Astrocyte of the cerebellum (primary cell): Measurements from ENCODE around the gene AEBP1.

Source experiments
- DNase-seq: peaks from one replicate; pipeline ENCODE4 v3.0.0-alpha.2; 2011; ENCODE audit warnings: low read depth
- H3K4me3 ChIP-seq: 2 replicates; pipeline ENCODE4 v1.5.1; 2011; ENCODE audit warnings: mild to moderate bottlenecking, low read depth, low read length, moderate library complexity
- CTCF ChIP-seq: IDR thresholded peaks from 2 replicates; pipeline ENCODE4 v1.5.1; 2012; ENCODE audit warnings: low read length, low read depth, moderate library complexity, mild to moderate bottlenecking; ENCODE audit errors: missing control alignments
- in situ Hi-C: cut with HindIII; loops from 2 replicates; pipeline ENCODE4 v1.10.0; 2017; ENCODE audit warnings: low sequenced_read_pairs

Gene AEBP1

DNA sequence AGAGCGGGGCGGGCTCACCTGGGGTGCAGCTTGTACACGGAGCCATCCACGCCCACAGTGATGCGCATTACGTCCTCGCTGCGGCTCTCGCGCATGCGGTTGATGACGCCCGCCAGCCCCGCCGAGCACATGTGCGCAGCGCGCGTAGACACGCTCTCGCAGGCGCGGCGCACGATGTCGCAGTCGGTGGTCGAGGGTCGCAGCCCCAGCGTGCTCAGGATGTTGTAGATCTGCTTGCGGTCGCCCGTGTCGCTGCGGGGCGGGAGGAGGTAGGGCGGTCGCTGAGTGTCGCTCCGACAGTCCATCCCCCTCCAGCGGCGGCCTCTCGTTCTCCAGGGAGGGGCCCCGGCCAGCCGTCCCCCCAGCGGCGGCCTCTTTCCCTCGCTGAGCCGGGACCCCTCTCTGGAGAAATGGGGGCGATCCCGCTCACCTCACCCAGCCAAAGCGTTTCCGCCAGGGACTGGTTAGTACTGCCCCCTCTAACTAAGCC, 41.4 kb downstream of the AEBP1 start:
- no peak for TF ChIP-seq CTCF
- peak overlapping the region; percentile 38 for H3K4me3 ChIP-seq

DNA sequence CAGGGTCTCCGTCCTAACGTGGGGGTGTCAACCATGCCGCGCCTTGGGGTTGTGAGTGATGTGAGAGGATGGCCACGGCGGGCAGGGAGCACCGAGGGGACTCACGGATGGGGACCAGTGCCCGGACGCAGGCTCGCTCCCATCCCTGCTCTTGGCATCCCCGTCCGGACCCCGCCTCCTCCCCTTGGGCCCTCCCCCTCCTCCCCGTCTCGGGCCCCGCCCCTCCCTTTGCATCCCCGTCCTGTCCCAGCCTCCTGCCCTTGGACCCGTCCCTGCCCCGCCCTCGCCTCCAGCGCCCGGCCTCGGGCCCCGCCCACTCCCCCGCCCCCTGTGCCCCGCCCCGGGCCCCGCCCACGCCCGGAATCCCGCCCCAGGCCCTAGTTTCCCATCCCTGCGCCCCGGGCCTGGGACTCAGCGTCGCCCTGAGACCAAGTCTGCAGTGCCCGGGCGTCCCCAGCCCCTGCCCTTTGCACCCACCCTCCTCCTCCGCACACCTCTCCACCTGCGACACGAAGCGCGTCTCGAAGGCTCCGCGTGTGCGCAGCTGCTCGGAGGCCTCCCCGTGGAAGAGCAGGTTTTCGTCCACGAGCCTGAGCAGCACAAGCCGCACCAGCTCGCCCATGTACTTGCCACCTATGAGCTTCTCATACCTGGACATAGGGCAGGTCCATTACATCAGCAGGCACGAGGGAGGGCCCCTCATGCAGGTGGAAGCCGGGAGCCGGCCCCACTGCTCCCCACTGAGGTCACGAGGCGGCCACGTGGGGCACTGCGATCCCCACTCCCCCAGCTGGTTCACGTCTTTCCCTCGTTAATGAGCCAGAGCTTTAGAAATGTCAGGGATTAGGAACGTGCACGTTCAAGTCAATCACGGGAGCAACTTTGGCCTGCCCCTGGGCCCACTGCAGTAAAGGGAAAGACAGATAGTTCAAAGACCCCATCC, 42.1 kb downstream of the AEBP1 start:
- in situ Hi-C loops, result no loop called here
- no peak for DNase-seq
- TF ChIP-seq CTCF, result no peak
- H3K4me3 ChIP-seq, result peak overlapping the region; percentile 38

More for the DNA sequence above, 41.4 kb downstream of the AEBP1 start:
- no peak for DNase-seq
- in situ Hi-C loops, result no loop called here

GRCh38 chr7:44147026-44147991, 43.2 kb downstream of the AEBP1 start:
- H3K4me3 ChIP-seq, result no peak overlapping the region
- no peak for DNase-seq
- TF ChIP-seq CTCF, result no peak
- in situ Hi-C loops, result no loop called here

GRCh38 chr7:44148166-44148565, 44.0 kb downstream of the AEBP1 start:
- in situ Hi-C loops, result no loop called here
- DNase-seq, result no peak
- H3K4me3 ChIP-seq, result no peak overlapping the region
- no peak for TF ChIP-seq CTCF

GRCh38 chr7:44148961-44149536, 44.9 kb downstream of the AEBP1 start:
- DNase-seq, result no peak
- TF ChIP-seq CTCF, result no peak
- in situ Hi-C loops, result no loop called here
- no peak overlapping the region for H3K4me3 ChIP-seq
